T-helper 2 cell treated with Interferon-gamma antibody and Interleukin-4, amounts not matched to agents 100 ng/mL and 5 ng/mL, for 36 hours (primary cell): ENCODE data around the gene EIF6. TPM values are rescaled to one million over a fixed set of nuclear protein-coding genes. Genes with fewer than 3 reads are reported as not detected.

ENCODE experiments used
- intact Hi-C: fragments of 100-400 bp; cut with micrococcal nuclease; formaldehyde crosslinking; loops from one replicate; pipeline ENCODE4 v1.15.1; 2023
- total RNA-seq: library from RNA; stranded (reverse); gene quantifications from 2 replicates; pipeline ENCODE4 v1.2.3, GENCODE V29; 2022

Gene EIF6
- total RNA-seq, 1 donor from 2014 or later: 112 TPM

DNA sequence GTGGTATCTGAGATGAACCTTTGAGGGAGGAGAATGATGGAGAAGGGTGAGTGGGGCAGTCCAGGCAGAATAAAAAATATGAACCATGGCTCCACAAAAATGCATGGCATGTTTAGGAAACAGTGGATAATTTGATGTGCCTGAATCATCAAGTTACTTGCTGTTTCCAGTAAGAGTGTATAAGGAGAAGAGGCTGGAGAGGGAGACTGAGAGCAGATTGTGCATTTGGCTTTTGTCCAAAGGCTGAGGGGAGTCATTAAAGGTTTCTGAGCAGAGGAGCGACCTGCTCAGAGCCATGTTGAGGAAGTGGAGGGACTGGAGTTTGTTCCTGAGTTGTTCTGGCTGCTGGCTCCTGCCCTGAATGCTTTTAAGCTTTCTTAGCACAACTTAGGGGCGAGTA lies 52.0 kb downstream of the EIF6 start:
- intact Hi-C loops: no loop called here

Other genes with a start within 250 kb of the EIF6 start
- 50.3 and 50.6 TPM in 2 replicates for gene TRPC4AP, start 192.0 kb downstream of the EIF6 start, total RNA-seq
- gene EDEM2, start 137.4 kb downstream of the EIF6 start, total RNA-seq: 28.4 and 29.0 TPM in 2 replicates
- 0.41 and 0.45 TPM in 2 replicates for gene PROCR, start 112.7 kb downstream of the EIF6 start, total RNA-seq
- gene MMP24, start 58.1 kb downstream of the EIF6 start, total RNA-seq: not detected in 2 replicates
- gene MMP24OS, start 6.7 kb downstream of the EIF6 start, total RNA-seq: 25.2 and 29.4 TPM in 2 replicates
- not detected in 2 replicates for gene FAM83C, start 7.7 kb upstream of the EIF6 start, total RNA-seq
- 45.0 and 53.9 TPM in 2 replicates for gene UQCC1, start 127.2 kb upstream of the EIF6 start, total RNA-seq
- gene GDF5, start 153.5 kb upstream of the EIF6 start, total RNA-seq: not detected in 2 replicates
- 56.8 and 58.2 TPM in 2 replicates for gene CEP250, start 170.8 kb upstream of the EIF6 start, total RNA-seq
- not detected in 2 replicates for gene C20orf173, start 244.9 kb upstream of the EIF6 start, total RNA-seq